IPS-18c (cell line): ENCODE data around the gene GINM1.

Experiments
- H3K4me3 ChIP-seq: 2 replicates; pipeline ENCODE4 v1.7.0; 2013; ENCODE audit warnings: low read depth, mild to moderate bottlenecking, low read length, moderate library complexity; ENCODE audit not compliant: insufficient read depth
- H3K9me3 ChIP-seq: one replicate; pipeline ENCODE4 v1.6.1; 2013; ENCODE audit warnings: mild to moderate bottlenecking, low read length, moderate library complexity; ENCODE audit not compliant: control insufficient read depth, insufficient read depth

The GINM1 gene, protein sequence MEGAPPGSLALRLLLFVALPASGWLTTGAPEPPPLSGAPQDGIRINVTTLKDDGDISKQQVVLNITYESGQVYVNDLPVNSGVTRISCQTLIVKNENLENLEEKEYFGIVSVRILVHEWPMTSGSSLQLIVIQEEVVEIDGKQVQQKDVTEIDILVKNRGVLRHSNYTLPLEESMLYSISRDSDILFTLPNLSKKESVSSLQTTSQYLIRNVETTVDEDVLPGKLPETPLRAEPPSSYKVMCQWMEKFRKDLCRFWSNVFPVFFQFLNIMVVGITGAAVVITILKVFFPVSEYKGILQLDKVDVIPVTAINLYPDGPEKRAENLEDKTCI

GRCh38 chr6:149565527-149566409 is at the start of gene GINM1:
GINM1 (plus strand) TSS chr6:149566375; CDS start chr6:149566415, 40 bp downstream.
- Histone ChIP-seq H3K9me3 (no peaks in the 10 kb centered on the region), H3K4me3 (peak within 1 kb of the TSS; percentile 94)

DNA sequence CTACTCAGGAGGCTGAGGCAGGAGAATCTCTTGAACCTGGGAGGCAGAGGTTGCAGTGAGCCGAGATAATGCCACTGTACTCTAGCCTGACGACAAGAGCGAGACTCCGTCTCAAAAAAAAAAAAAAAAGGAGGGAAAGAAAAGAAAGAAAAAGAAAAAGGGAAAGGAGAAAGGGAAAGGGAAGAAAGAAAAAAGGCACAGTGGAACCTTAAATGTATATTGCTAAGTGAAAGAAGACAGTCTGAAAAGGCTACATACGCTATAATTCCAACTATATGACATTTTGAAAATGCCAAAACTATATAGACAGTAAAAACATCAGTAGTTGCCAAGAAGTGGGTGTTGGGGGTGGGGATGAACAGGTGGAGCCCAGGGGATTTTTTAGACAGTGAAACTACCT is 36.5 kb upstream of the GINM1 start:
- Histone ChIP-seq H3K9me3 (no peaks in the 10 kb centered on the region), H3K4me3 (no peak overlapping the region)

GRCh38 chr6:149534742-149535141 is 31.4 kb upstream of the GINM1 start:
- Histone ChIP-seq H3K4me3 (no peak overlapping the region), H3K9me3 (no peaks in the 10 kb centered on the region)

DNA sequence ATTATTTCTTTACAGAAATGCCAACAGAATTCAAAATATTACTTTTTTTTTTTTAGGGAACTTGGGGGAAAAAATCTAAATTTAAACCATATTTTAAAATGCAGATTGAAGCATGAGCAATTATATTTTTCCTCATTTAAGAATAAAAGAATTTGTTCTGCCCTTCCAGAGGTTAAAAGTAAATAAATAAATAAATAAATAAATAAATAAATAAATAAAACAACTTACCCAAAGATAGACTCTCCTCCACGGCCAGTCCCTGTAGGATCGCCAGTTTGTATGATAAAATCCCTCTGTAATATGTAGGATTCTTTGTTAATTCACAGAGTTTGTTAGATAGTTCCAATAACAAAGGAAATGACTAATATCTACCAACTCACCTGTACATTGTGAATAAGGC is 25.0 kb upstream of the GINM1 start:
- Histone ChIP-seq H3K4me3 (no peak overlapping the region), H3K9me3 (no peaks in the 10 kb centered on the region)

DNA sequence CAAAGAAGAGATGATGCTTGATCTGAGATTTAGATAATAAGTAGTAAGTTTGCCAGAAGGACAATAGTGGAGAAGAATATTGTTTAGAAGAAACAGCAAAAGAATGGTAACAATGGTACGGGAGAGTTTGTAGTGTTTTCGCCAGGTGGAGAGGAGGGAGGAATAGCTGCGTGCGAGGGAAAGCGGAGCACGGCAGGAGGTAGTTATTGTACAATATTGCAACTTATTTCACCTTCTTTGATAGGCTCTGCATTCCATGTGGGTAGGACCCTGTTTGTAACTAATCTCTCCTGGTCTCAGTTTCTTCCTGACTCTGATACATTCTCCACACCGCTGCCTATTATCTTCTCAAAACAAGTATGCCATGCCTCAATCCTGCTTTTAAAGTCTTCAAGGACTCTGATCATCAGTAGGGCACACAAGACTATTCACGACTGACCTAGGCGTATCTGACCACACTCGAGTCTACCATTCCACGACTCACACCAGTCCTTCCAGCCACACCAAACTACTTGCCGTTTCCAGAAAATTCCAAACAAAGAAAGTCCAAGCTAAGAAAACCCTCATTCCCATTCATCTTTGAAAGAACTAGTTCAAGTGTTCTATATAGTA is 21.4 kb upstream of the GINM1 start:
- H3K9me3 ChIP-seq: no peaks in the 10 kb centered on the region
- peak overlapping the region; percentile 71 for H3K4me3 ChIP-seq

GRCh38 chr6:149545258-149545753 is 20.9 kb upstream of the GINM1 start:
- peak overlapping the region; percentile 71 for H3K4me3 ChIP-seq
- no peaks in the 10 kb centered on the region for H3K9me3 ChIP-seq

- Histone ChIP-seq H3K9me3 (no peaks in the 10 kb centered on the region), H3K4me3 (peak within 1 kb of the TSS; percentile 71)
These were observed 20.3 kb upstream of the GINM1 start, which contains the start of gene PPIL4 for GRCh38 chr6:149545754-149546471. PPIL4 (minus strand) TSS chr6:149546043; CDS start chr6:149546005, 38 bp downstream.

DNA sequence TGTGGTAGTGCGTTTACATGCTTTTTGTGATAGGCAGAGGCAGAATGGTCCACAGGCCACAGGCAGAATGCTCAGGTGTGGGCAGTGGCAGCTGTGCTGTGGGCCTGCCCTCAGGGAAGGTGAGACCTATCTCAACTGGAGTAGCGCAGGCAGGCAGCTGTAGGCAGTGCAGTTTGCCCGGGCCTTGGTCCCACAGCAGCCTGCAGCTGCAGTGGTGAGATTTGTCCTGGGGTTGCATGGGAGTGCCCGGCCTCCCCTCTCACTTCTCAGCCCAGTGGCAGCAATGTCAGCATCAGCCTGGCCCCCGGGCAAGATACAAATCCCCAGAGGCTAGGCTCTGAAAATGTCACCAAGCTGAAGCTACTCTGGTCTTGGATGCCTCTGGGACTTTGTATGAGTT is 14.3 kb upstream of the GINM1 start:
- Histone ChIP-seq H3K9me3 (no peaks in the 10 kb centered on the region), H3K4me3 (no peak overlapping the region)

DNA sequence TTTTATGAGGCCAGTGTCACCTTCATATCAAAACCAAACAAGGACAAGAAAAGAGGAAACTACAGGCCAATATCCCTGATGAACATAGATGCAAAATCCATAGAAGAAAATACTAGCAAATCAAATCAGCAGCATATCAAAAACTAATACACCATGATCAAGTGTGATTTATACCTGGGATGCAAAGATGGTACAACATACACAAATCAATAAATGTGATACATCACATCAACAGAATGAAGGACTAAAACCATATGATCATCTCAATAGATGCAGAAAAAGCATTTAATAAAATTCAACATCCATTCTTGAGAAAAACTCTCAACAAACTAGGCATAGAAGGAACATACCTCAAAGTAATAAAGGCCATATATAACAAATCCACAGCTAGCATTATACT is 8.1 kb upstream of the GINM1 start:
- Histone ChIP-seq H3K4me3 (no peak overlapping the region), H3K9me3 (no peaks in the 10 kb centered on the region)

DNA sequence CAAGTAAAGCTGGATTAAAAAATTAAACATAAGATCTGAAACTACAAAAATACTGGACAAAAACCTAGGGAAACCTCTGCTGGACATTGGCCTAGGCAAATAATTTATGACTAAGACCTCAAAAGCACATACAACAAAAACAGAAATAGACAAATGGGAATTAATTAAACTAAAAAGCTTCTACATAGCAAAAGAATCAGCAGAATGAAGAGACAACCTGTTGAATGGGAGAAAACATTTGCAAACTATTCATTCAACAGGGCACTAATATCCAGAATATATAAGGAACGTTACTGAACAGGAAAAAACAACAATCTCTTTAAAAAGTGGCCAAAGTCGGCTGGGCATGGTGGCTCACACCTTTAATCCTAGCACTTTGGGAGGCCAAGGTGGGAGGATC is 6.8 kb upstream of the GINM1 start:
- H3K9me3 ChIP-seq: no peaks in the 10 kb centered on the region
- H3K4me3 ChIP-seq: no peak overlapping the region

DNA sequence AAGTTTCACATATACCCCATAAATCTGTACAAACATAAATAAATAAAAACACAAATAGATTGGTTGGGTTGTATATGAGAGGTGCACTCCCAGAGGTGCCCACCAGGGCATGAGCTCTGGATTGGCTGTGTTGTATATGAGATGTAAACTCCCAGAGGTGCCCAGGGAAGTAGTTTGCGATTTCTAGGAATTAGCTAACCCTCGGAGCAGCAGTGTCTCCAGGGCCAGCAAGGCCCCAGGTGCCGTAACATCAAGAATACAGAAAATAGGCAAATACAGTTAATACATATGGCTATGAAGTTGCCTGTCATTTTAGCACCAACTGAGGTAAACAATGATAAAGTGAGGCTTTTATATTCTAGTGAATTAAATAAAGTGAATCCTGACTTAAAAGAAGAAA is 5.4 kb upstream of the GINM1 start:
- H3K4me3 ChIP-seq: no peak overlapping the region
- H3K9me3 ChIP-seq: no peaks in the 10 kb centered on the region

- Histone ChIP-seq H3K4me3 (no peak overlapping the region), H3K9me3 (no peaks in the 10 kb centered on the region)
These were observed 2.8 kb upstream of the GINM1 start for GRCh38 chr6:149563203-149563927.

DNA sequence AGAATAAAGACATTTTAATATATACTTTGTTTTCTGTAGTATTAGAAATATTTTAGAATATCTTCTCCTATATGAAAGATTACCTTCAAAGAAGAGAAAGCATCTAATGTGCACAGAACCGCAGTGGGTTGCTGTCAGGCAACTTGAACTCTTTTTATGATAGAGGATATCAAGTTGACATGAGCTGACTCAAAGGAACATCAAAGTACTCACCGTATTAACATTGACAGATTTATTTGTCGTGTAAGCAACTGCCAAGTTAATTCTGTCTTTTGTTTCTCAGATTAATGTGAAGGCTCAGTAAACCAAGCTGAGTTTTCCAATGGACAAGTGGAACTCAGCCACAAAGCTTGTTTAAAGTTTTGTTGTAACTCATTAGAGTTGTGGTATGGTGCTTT is 2.2 kb upstream of the GINM1 start:
- Histone ChIP-seq H3K4me3 (no peak overlapping the region), H3K9me3 (no peaks in the 10 kb centered on the region)

- no peaks in the 10 kb centered on the region for H3K9me3 ChIP-seq
These were observed 427 bp downstream of the GINM1 start for GRCh38 chr6:149566410-149567193.

DNA sequence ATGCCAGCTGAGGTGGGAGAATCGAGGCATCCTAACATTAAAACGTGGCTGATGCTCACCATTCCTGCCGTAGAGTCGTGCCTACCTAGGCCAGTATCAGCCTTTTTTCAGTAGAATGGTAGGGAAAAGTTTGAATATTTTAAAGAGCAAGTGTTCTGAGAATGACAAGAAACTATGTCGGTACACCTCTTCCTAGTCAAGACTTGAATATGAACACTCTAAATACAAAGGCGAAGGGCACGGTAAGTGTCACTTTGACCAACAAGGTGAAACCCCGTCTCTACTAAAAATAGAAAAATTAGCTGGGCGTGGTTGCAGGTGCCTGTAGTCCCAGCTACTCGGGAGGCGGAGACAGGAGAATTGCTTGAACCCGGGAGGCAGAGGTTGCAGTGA is 1.0 kb downstream of the GINM1 start:
- Histone ChIP-seq H3K9me3 (no peaks in the 10 kb centered on the region), H3K4me3 (peak overlapping the region; percentile 94)

More at GRCh38 chr6:149566410-149567193, 427 bp downstream of the GINM1 start:
- H3K4me3 ChIP-seq: peak overlapping the region; percentile 94
